ENCODE results near the gene POU4F3.

GRCh38 chr5:146321571-146321970, 17.1 kb upstream of the POU4F3 start:
- TF ChIP-seq, protein P1, sequence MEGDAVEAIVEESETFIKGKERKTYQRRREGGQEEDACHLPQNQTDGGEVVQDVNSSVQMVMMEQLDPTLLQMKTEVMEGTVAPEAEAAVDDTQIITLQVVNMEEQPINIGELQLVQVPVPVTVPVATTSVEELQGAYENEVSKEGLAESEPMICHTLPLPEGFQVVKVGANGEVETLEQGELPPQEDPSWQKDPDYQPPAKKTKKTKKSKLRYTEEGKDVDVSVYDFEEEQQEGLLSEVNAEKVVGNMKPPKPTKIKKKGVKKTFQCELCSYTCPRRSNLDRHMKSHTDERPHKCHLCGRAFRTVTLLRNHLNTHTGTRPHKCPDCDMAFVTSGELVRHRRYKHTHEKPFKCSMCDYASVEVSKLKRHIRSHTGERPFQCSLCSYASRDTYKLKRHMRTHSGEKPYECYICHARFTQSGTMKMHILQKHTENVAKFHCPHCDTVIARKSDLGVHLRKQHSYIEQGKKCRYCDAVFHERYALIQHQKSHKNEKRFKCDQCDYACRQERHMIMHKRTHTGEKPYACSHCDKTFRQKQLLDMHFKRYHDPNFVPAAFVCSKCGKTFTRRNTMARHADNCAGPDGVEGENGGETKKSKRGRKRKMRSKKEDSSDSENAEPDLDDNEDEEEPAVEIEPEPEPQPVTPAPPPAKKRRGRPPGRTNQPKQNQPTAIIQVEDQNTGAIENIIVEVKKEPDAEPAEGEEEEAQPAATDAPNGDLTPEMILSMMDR (IDR thresholded peaks at IDR 0.05): no peak
- TF ChIP-seq POLR2A (IDR thresholded peaks at IDR 0.05) (no peak), POLR2AphosphoS5 (IDR thresholded peaks at IDR 0.05) (no peak)
